Prostate gland (tissue), 2 donors: Measurements from ENCODE around the gene CDK3.

ENCODE experiments used
- CTCF ChIP-seq, 4 experiments: fragments of 200-600 bp in 2 of 4; fragments of 450-650 bp in 2 of 4; sonication (generic) in 2 of 4; IDR thresholded peaks; 1 replicate in 3 of 4; 2 replicates in 1 of 4; pipeline ENCODE4 v1.5.1; 2016 to 2019; ENCODE audit warnings: antibody characterized with exemption in 4 of 4, mild to moderate bottlenecking in 2 of 4, moderate library complexity in 2 of 4
- POLR2A ChIP-seq: fragments of 450-650 bp; IDR thresholded peaks from one replicate; pipeline ENCODE4 v1.6.1; 2016; ENCODE audit warnings: antibody characterized with exemption, mild to moderate bottlenecking
- POLR2AphosphoS5 ChIP-seq: sonication (generic); formaldehyde crosslinking; IDR thresholded peaks from one replicate; pipeline ENCODE4 v1.6.1; 2017; ENCODE audit warnings: antibody characterized with exemption

- no peak for TF ChIP-seq POLR2A
- TF ChIP-seq CTCF (IDR thresholded peaks at IDR 0.05) = no peak
- TF ChIP-seq POLR2AphosphoS5 = no peak
Measured at GRCh38 chr17:76040376-76040775, 39.7 kb downstream of the CDK3 start.
